ENCODE data around the gene ID1. TPM values are rescaled to one million over a fixed set of nuclear protein-coding genes. Genes with fewer than 3 reads are reported as not detected.
A peak's percentile ranks its signal among the peaks of the same experiment; 100 is the strongest.

Gene ID1
- total and polyA plus RNA-seq, 2 of the 13 experiments (the other 11 are each of a cell fraction or from before 2014, with no cell fraction given): 320 to 419 TPM

DNA sequence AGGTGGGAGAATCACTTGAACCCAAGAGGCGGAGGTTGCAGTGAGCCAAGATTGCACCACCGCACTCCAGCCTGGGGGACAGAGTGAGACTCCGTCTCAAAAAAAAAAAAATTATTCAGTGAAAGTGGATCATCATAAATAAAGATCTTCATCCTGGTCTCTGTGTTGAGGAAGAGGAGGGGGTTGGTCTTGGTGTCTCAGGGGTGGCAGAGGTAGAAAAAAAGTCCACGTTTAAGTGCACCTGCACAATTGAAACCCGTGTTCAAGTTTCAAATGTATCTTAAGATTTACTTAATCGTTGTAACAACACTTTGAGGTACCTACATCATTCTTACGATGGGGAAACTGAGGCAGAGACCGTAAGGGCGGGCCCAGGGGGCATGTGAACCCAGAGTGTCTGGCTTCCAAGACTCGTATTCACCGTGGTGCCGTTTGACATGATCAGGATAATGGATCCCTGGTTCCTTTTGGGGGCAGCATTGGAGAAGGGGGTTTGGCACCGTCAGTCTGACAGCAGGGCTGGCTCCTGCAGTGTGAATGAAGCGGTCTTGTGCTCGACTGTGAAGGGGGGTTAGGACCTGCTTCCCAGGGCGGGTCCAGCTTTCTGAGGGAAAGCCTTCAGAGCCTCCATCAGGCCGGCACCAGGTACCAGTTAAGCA is 32.9 kb upstream of the ID1 start (continued):
- no peak; the same call in 1 of the 2 replicates for TF ChIP-seq CBFB (CRISPR knock-in tag; IDR thresholded peaks at IDR 0.05)
- TF ChIP-seq, protein P1, sequence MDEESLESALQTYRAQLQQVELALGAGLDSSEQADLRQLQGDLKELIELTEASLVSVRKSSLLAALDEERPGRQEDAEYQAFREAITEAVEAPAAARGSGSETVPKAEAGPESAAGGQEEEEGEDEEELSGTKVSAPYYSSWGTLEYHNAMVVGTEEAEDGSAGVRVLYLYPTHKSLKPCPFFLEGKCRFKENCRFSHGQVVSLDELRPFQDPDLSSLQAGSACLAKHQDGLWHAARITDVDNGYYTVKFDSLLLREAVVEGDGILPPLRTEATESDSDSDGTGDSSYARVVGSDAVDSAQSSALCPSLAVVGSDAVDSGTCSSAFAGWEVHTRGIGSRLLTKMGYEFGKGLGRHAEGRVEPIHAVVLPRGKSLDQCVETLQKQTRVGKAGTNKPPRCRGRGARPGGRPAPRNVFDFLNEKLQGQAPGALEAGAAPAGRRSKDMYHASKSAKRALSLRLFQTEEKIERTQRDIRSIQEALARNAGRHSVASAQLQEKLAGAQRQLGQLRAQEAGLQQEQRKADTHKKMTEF (CRISPR knock-in tag; IDR thresholded peaks at IDR 0.05): no peak
- peak; percentile 60; the same call in 1 of the 2 replicates for TF ChIP-seq ZNF343 (CRISPR knock-in tag; IDR thresholded peaks at IDR 0.05)
- no peak for TF ChIP-seq ZSCAN21 (CRISPR knock-in tag; IDR thresholded peaks at IDR 0.05; ENCODE audit: borderline replicate concordance)
- peak; percentile 93; the same call in 1 of the 2 replicates for TF ChIP-seq ZNF605 (CRISPR knock-in tag; IDR thresholded peaks at IDR 0.05)
- TF ChIP-seq ZNF749 (CRISPR knock-in tag; IDR thresholded peaks at IDR 0.05; ENCODE audit: borderline replicate concordance): no peak
- no peak for TF ChIP-seq ARID2 (CRISPR knock-in tag; IDR thresholded peaks at IDR 0.05; ENCODE audit: borderline replicate concordance)
- no peak for TF ChIP-seq POGZ (CRISPR knock-in tag; IDR thresholded peaks at IDR 0.05)
- TF ChIP-seq, protein P2, sequence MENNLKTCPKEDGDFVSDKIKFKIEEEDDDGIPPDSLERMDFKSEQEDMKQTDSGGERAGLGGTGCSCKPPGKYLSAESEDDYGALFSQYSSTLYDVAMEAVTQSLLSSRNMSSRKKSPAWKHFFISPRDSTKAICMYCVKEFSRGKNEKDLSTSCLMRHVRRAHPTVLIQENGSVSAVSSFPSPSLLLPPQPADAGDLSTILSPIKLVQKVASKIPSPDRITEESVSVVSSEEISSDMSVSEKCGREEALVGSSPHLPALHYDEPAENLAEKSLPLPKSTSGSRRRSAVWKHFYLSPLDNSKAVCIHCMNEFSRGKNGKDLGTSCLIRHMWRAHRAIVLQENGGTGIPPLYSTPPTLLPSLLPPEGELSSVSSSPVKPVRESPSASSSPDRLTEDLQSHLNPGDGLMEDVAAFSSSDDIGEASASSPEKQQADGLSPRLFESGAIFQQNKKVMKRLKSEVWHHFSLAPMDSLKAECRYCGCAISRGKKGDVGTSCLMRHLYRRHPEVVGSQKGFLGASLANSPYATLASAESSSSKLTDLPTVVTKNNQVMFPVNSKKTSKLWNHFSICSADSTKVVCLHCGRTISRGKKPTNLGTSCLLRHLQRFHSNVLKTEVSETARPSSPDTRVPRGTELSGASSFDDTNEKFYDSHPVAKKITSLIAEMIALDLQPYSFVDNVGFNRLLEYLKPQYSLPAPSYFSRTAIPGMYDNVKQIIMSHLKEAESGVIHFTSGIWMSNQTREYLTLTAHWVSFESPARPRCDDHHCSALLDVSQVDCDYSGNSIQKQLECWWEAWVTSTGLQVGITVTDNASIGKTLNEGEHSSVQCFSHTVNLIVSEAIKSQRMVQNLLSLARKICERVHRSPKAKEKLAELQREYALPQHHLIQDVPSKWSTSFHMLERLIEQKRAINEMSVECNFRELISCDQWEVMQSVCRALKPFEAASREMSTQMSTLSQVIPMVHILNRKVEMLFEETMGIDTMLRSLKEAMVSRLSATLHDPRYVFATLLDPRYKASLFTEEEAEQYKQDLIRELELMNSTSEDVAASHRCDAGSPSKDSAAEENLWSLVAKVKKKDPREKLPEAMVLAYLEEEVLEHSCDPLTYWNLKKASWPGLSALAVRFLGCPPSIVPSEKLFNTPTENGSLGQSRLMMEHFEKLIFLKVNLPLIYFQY (CRISPR knock-in tag; IDR thresholded peaks at IDR 0.05; ENCODE audit: borderline replicate concordance): no peak
- TF ChIP-seq ZNF337 (CRISPR knock-in tag; IDR thresholded peaks at IDR 0.05; ENCODE audit: borderline replicate concordance, low read depth): no peak
- TF ChIP-seq, protein P3, sequence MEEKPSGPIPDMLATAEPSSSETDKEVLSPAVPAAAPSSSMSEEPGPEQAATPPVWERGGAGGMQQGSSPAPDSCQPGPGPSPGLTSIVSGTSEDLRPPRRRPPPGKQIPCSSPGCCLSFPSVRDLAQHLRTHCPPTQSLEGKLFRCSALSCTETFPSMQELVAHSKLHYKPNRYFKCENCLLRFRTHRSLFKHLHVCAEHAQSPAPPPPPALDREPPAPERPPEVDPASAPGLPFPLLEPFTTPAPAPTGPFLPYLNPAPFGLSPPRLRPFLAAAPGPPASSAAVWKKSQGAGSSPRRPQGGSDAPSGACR (CRISPR knock-in tag; IDR thresholded peaks at IDR 0.05): no peak
- no peak for TF ChIP-seq KAT2B (IDR thresholded peaks at IDR 0.05; ENCODE audit: borderline replicate concordance, low read depth, low read length)
- no peak for TF ChIP-seq ZNF326 (CRISPR knock-in tag; IDR thresholded peaks at IDR 0.05; ENCODE audit: borderline replicate concordance)
- TF ChIP-seq ELF3 (CRISPR knock-in tag; IDR thresholded peaks at IDR 0.05): no peak
- no peak for TF ChIP-seq FOXP1 (IDR thresholded peaks at IDR 0.05)
- TF ChIP-seq FOXP1 (CRISPR knock-in tag; IDR thresholded peaks at IDR 0.05): no peak
- TF ChIP-seq XBP1 (CRISPR knock-in tag; IDR thresholded peaks at IDR 0.05): no peak
- no peak for TF ChIP-seq E2F5 (CRISPR knock-in tag; conservative IDR thresholded peaks at IDR 0.05)
- no peak for TF ChIP-seq ZSCAN5A (CRISPR knock-in tag; IDR thresholded peaks at IDR 0.05; ENCODE audit: borderline replicate concordance)
- peak; percentile 10 for TF ChIP-seq TEAD3 (CRISPR knock-in tag; optimal IDR thresholded peaks at IDR 0.05; ENCODE audit: borderline replicate concordance)
- no peak for TF ChIP-seq NFE2L2 (IDR thresholded peaks at IDR 0.05; ENCODE audit: low read length)
- TF ChIP-seq SSRP1 (CRISPR knock-in tag; IDR thresholded peaks at IDR 0.05): peak; percentile 100; the same call in 1 of the 2 replicates
- no peak for TF ChIP-seq MTA3 (CRISPR knock-in tag; IDR thresholded peaks at IDR 0.05)
- no peak for TF ChIP-seq TP53 (CRISPR knock-in tag; conservative IDR thresholded peaks at IDR 0.05)

Measured in HepG2 (cell line).